ENCODE measurements around the gene ZDHHC8.
A peak's percentile ranks its signal among the peaks of the same experiment; 100 is the strongest.

ZDHHC8 gene, protein sequence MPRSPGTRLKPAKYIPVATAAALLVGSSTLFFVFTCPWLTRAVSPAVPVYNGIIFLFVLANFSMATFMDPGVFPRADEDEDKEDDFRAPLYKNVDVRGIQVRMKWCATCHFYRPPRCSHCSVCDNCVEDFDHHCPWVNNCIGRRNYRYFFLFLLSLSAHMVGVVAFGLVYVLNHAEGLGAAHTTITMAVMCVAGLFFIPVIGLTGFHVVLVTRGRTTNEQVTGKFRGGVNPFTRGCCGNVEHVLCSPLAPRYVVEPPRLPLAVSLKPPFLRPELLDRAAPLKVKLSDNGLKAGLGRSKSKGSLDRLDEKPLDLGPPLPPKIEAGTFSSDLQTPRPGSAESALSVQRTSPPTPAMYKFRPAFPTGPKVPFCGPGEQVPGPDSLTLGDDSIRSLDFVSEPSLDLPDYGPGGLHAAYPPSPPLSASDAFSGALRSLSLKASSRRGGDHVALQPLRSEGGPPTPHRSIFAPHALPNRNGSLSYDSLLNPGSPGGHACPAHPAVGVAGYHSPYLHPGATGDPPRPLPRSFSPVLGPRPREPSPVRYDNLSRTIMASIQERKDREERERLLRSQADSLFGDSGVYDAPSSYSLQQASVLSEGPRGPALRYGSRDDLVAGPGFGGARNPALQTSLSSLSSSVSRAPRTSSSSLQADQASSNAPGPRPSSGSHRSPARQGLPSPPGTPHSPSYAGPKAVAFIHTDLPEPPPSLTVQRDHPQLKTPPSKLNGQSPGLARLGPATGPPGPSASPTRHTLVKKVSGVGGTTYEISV

DNA sequence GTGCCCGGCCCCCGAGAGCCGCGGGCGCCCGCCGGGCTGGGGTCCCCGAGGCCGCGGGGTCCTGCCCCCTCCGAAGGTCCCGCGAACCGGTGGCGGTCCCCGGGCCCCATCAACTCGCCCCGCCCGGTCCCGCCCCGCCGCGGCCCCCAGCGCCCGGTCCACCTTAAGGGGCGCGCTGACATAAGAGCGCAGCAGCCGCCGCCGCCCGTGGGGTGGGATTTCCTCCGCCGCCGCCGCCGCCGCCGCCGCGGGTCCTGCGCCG lies at the start of gene ZDHHC8:
Gene ZDHHC8 (plus strand): TSS at position 208 of the 262 bp plus-strand sequence. CDS start 144 bp downstream, outside the sequence.
- no peak for DNase-seq (ENCODE audit: low spot score)

DNA sequence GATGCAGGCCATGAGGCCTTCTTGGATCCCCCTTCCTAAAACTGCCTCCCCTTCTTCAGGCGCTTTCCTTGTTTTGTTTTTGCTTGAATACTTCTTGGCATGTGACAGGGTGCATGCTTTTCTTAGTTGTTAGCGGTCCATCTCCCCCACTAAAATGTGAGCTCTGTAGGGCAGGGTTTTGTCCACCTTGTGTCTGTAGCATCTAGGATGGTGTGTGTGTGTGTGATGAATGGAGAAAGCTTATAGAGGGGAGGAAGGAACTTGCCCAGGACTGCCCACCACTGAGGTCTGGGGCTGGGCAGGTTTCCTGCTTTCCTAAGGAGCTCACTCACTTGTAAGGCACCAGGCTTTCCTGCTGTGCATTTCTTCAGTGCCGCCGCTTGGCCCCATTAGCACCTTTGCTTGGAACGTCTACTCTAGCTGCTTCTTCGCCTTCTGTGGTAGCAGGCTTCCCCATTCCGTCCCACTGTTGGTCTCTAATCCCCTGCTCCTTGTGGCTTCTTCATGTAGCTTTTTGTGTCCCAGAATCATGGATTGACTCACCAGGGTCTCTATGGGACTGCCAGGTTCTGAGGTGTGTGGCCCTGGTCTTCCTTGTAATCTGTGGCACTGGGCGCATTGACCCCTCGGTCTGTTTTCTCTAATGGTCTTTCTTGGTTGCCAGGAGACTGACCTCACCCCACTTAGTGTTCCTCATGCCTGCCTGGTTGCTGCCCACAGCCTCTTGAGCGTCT lies 48.3 kb upstream of the ZDHHC8 start:
- DNase-seq (ENCODE audit: low spot score) = no peak

DNA sequence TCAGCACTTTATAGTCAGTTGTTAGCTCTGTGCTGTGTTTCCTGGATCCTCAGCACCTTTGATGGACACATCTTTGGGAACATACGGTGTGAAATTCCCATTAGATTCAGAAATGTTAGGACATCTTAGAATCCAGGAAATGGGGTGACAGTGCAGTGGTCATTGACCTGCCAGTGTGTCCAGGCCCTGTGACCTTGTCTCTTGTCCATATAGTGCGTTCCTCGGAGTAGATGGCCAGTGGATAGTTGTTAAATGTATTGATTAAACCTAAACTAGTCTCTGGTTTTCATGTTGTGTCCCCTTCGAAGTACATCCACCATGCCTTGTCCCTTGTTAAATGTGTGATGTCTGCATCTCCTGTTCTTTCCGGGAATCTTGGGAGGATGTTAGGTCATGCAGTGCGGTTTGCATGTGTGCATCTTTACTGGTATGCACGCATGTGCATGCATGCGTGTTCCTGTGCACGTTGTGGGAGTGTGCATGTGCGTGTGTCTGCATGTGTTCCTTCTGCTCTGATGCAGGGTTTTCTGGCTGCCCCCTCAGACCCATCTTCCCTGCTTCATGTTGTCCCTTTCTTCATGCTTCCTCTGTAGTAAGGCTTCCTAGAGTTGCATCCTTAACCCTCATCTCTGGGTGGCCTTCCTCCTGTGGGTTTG lies 47.6 kb upstream of the ZDHHC8 start:
- DNase-seq (ENCODE audit: low spot score) = no peak

DNA sequence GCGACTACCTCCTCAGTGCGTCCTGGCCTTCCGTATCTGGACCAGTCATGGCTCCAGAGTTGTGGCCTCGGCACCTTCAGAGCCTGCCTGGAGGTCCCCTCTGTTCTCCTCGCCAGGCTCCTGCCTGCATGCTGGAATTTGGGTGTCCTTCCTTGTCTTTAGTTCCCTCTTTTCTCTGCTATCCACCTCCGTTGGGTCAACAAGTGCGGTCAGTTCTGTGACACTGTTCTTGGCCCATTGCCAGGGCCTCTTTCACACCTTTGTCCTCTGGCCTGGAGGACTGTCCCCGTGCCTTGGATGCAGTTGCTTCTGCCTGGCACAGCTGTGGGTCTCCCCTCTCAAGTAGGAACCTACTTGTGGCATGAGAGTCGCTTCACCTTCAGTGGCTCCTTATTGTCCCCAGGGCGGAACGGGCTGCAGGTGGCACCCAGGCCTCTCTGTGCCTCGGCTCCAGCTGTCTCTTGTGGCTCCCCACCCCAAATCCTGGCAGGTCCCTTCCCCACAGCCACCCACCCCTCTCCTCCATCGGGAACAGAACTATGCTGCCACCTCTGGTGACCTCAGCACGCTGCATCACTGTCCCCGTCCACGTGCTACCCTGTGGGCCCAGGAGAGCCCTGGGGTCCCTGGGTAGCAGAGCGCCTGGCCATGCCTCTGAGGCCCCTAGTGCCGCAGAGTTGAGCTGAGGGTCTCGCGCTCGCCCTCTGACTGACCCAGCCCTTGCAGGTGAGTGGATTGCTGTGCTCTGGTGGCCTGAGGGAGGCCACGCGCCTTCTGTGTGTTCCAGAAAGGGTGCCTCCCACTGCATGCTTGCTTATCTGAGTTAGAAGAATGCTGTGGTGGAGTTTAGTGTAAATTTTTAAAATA lies 46.8 kb upstream of the ZDHHC8 start:
- DNase-seq (ENCODE audit: low spot score) = peak; percentile 52

DNA sequence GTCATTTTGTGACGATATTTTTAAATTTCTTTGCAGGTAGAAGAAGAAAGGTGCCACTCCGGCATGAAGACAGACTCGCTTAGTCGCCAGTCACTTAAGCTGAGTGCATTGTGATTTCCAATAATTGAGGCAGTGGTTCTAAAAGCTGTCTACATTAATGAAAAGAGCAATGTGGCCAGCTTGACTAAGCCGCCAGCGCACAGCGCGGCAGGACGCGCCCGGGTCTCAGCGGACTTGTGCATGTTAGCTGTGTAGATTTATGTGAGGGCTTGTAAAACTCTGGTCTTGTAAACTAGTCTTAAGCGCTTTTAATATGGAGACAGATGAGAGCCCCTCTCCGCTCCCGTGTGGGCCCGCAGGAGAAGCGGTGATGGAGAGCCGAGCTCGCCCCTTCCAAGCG lies 46.0 kb upstream of the ZDHHC8 start:
- DNase-seq (ENCODE audit: low spot score) = no peak

DNA sequence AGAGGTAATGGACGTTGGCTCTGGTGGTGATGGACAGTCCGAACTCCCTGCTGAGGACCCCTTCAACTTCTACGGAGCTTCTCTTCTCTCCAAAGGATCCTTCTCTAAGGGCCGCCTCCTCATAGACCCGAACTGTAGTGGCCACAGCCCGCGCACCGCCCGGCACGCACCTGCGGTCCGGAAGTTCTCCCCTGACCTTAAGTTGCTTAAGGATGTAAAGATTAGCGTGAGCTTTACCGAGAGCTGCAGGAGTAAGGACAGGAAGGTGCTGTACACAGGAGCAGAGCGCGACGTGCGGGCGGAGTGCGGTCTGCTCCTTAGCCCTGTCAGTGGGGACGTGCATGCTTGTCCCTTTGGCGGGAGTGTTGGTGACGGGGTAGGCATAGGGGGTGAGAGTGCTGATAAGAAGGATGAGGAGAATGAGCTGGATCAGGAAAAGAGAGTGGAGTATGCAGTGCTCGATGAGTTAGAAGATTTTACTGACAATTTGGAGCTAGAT lies 45.5 kb upstream of the ZDHHC8 start:
- no peak for DNase-seq (ENCODE audit: low spot score)

DNA sequence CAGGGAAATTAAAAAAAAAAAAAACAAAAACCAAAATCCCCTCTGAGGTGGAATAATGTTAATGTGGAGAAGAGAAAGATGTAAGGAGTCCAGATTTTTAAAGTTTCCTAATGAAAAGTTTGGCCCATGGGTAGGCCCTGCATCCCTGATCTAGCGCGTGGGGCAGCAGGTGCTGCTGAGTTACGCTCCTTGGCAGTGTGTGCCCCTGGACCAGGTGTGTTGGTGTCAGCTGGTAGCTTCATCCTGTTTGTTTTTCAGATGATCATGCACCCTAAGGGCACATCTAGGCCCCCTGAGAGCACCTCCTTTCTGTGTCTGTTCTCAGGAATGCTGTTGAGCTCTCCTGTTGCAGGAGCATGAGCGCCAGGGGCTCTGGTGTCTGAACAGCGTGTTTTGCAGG lies 44.8 kb upstream of the ZDHHC8 start:
- DNase-seq (ENCODE audit: low spot score) = no peak

DNA sequence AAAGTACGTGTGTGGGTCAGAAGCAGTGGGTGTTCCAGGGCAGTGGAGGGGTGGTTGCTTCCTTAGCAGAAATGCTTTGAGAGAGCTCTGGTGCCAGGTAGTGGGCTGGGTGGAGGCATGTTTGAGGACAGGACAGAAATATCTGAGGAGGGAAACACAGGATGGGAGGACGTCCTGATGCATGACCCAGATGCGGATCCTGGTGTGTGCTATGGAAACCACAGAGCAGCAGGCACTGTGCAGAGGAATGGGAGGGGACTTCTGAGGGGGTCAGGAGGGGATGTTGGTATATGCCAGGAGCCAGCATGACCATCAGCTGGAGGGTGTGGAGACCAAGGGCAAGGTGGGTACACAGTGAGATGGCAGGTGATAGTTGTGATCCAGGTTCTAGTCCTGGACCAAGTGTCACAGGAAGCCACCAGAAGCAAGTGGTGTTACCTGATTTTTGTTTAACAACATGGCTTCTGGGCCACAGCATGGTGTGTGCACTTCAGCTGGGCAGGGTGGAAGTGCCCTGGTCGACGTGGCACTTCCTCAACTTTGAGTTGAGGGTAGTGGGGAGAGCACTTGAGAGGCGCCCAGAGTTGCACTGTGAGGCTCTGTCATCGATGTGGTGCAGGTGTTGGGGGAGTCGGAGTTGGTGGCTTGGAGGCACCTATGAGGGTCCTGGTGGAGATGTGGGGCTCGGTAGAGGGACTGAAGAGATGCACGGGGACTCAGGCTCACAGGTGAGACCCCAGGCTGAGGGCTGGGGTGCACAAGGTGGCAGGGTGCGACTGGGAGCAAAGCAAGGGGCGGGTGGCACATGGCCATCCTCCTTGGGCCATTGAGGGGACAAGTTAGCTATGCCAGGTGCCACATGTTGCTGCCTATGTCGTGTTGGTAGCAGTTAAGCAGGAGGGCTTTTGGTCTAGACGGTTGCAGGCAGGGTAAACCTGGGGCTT lies 44.0 kb upstream of the ZDHHC8 start:
- DNase-seq (ENCODE audit: low spot score) = no peak

DNA sequence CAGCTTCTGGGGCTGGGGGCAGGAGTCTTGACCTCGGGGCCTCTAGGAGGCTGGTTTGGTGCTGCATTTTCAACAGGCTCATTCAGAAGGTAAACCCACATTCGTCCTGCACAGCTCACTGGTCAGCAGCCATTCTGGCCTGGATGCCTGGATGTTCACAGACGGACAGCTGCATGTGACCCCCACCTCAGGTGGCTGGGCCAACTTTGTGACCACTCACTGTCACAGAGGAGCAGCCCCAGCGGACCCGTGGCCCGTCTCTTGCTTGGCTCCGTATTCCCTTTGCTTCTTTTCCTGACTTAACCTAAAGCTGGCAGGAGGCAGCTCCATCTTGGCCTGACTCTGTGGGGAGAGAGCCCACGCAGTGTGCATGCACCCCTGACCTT lies 43.3 kb upstream of the ZDHHC8 start:
- no peak for DNase-seq (ENCODE audit: low spot score)

DNA sequence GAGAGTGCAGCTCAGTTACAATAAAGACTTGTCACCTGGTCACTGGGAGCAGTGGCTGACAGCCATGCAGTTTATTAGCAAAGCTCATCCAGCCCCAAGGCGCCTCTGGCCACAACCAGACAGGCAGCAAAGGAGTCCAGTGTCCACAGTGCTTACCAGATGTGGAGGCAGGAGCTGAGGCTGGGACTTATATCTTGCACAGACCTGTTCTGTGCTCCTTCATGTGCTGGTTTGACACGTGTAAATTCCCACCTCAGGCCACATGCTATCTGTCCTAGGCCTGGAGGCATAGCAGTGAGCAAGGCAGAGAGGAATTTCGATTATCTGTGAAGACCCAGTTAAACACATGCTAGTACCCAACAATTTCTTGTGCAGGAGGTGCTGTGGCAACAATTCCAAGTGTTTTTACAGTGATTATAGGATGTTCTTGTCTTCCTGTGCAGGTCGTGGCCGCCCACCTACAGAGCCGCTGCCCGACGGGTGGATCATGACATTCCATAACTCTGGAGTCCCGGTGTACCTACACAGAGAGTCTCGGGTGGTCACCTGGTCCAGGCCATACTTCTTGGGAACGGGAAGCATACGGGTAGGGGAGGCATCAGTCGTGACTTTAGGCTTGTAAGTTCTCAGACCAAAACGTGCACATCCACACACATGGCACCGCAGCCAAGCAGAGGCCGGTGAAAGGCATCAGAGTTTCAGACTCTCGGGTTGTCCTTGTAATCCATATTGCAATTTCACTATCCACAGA lies 42.2 kb upstream of the ZDHHC8 start:
- DNase-seq (ENCODE audit: low spot score) = no peak

DNA sequence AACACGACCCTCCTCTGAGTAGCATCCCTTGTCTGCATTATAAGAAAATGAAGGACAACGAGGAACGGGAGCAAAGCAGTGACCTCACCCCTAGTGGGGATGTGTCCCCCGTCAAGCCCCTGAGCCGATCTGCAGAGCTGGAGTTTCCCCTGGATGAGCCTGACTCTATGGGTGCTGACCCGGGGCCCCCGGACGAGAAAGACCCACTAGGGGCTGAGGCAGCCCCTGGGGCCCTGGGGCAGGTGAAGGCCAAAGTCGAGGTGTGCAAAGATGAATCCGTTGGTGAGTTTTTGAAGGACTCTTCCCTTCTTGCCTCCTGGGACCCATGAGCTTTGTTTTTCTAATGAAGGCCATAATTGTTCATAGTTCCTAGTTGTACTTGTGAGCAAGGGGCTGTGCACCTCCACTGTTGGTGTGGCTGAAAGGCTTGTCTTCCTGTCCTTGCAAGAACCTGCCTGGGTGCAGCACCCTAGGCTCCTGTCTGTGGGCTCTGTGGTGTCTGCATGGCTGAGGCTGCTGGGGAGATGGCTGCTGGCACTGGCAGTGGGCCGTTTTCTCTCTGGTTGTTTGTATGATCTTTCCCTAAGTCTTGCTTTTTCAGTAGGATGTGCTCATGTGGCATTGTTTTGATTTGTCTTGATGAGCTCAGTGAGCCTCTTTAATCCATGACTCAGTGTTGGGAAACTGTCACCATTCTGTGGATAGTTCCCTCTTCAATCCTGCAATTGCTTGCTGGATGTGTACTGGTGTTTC lies 41.5 kb upstream of the ZDHHC8 start:
- no peak for DNase-seq (ENCODE audit: low spot score)

DNA sequence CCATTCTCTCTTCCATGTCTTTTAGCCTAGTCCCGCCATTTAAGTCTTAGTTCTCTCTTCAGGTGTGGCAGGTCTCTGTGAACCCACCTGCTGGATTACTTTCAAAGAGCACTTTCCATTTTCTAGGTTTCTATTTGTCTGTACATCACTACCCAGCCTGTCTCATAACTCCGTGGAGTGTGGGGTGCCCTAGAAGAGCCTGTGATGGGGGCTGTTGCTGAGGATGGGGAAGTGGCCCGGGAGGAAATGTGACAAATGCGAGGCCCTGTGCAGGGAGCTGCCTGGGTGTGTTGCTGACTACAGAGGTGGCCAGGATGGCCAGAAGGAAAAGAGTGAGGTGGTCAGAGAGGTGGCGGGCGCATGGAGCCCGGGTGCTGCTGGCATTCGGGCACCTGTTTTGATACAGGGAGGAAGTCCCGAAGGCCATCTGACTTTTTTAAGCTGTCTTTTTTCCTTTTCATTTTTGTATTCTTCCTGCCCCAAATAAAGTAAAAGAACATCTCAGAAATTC lies 40.8 kb upstream of the ZDHHC8 start:
- DNase-seq (ENCODE audit: low spot score) = no peak

DNA sequence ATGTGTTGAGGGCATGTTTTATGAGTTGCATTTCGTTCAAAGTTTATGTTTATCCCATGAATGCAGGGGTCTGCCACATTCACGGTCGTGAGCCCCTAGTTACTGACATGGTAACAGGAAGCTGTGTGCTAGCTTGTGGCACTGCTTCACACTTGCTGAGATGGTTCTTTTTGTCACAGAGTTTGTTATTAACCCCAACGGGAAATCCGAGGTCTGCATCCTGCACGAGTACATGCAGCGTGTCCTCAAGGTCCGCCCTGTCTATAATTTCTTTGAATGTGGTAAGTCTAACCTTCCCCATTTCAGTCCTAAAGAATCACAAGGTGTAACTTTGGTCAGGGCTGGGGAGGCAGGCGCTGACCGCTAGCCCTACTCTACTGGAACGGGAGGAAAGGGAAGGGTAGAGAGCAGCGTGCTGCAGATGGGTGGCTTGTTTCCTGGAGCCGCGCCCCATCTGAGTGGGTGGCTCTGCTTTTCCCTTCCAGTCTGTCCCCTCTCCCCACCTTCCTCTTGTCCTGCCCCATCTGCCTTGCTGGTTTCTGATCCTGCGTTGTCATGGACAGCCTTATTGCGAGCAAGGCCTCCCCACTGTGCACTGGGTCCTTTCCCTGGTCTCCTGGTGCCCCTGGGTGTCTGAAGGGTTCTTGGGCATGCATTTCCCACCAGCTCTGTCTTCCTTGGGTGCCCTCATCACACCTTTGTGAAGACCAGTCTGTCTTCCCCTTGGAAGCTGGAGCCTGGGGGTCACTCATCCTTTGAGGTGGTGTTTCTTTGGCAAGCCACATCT lies 39.7 kb upstream of the ZDHHC8 start:
- DNase-seq (ENCODE audit: low spot score) = no peak

DNA sequence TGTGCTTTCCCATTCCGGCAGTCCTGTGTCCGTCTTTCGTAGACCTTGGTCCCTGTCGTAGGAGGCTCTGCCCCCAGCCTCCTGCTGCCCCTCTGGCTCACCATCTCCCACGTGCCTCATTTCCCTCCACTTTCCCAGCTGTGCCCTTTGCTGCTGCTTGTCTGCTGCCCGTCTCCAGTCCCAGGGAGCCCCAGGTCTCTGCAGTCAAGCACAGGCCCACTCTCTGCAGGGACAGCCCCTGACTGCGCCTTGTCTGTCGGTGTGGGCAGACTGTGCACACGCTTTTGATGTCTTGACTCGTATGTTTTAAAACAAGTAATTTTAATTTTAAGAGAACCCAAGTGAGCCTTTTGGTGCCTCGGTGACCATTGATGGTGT lies 39.1 kb upstream of the ZDHHC8 start:
- no peak for DNase-seq (ENCODE audit: low spot score)

DNA sequence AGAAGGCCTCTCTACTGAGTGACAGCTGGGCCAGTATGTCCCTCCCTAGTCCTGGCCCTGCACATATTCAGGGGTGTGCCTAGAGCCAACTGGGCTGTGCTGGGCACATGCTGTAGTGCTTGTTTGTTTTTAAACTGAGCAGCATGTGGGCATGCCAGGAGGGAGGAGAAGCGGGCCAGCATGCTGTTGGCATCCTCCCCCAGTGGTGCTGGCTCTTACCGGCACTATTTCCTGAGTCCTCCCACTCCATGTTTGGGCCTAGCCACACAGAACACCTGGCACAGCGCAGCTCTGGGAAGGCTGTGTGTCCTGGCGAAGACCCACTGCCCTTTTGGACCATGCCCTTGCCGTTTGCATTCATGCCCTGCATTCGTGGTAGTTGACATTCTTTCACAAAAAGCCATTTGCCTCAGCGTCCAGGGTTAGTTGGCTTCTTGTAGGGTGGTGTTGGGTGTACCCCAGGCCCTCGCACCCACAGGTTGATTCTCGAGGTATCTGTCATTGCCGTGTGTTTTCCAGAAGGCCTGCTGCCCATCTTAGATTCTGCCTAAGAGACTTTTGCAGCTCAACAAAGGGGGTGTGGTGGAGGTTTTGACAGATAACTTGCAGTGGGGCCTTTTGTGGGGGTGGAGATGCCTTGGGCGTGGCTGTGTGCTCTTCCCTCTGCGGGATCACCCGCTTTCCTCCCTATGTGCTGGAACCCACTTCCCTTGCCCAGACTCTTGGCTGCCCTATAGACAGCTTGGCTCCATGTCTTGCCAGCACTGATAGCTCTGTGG lies 38.0 kb upstream of the ZDHHC8 start:
- DNase-seq (ENCODE audit: low spot score) = no peak

DNA sequence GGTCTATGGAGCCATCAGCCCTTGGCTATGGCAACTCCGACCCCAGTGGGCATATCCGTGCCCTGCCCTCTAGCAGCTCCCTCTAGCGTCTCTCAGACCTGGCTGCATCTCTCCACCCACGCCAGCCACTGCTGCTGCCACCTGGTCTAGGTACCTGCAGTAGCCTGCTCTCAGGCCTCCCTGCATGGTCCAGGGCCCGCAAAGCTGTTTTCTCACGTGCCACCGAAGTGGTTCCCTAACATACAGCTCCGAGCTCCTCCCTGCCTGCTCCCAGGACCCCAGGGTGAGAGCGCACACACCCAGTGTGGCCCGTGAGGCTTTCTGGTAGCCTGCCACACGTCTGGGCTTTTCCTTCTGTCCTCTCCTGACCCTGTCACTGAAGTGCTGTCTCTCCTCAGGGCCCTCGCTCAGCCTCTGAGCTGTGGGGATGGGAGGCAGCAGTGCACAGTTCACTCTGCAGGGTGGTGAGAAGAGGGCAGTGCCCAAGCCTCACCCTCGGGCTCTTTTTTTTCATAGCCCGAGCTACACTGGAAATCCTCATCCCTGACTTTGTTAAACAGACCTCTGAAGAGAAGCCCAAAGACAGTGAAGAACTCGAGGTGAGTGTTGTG lies 37.3 kb upstream of the ZDHHC8 start:
- DNase-seq (ENCODE audit: low spot score) = no peak

DNA sequence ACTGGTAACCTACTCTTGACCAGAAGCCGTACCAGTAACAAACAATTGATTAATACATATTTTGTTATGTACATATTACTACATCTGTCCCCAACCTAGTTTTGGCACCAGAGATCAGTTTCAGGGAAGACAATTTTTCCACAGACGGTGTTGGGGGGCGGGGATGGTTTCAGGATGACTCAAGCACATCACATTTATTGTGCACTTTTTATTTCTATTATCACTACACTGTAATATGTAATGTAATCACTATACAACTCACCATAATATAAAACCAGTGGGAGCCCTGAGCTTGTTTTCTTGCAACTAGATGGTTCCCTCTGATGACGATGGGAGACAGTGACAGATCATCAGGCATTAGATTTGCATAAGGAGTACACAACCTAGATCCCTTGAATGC lies 36.1 kb upstream of the ZDHHC8 start:
- no peak for DNase-seq (ENCODE audit: low spot score)

All from NAMALWA (cell line).